GM12801 (cell line): ENCODE results near the gene HAVCR2.

Experiments
- CTCF ChIP-seq: IDR thresholded peaks from one replicate; pipeline ENCODE4 v1.5.1; 2011; ENCODE audit warnings: control low read depth; ENCODE audit not compliant: insufficient read length; ENCODE audit errors: extremely low read depth

The HAVCR2 gene

GRCh38 chr5:157113002-157113401 lies 4.2 kb upstream of the HAVCR2 start:
- TF ChIP-seq CTCF, result no peak

DNA sequence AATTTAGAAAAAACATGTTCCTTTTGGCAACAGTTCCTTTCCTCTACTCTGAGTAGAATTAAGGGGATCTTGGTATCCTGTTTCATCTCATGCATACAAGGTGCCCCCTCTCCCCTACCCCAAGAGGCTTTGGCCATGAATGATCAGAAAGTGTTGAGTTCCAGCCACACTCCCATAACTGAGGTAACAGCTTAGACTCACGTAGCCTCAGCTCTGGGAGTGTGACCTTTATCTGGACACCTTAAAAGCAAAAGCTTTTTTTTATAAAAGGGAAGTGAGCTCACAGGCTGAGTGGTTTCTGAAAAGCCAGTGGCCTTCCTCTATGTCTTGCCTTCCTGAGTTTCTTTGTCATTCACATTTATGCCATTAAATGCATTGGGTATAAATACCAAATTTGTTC lies 900 bp upstream of the HAVCR2 start:
- TF ChIP-seq CTCF, result no peak

DNA sequence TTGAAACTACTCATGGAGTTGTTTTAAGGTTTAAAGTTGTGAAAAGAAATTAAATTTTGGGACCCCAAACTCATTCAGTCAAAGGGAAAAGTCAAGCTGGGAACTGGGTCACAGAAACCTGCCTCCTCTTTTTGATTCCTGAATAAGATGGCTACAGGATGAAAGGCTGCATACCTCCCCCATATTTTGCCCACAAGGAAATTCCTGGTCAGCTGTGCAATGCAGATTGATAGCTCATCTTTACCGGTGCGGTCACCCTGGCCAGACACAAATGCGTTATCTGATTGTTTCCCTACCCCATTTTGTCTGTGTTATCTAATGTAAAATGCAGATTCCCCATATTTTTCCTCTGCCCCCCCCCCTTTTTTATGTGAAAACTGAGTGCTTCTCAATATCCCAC lies 1.3 kb downstream of the HAVCR2 start:
- TF ChIP-seq CTCF, result no peak

DNA sequence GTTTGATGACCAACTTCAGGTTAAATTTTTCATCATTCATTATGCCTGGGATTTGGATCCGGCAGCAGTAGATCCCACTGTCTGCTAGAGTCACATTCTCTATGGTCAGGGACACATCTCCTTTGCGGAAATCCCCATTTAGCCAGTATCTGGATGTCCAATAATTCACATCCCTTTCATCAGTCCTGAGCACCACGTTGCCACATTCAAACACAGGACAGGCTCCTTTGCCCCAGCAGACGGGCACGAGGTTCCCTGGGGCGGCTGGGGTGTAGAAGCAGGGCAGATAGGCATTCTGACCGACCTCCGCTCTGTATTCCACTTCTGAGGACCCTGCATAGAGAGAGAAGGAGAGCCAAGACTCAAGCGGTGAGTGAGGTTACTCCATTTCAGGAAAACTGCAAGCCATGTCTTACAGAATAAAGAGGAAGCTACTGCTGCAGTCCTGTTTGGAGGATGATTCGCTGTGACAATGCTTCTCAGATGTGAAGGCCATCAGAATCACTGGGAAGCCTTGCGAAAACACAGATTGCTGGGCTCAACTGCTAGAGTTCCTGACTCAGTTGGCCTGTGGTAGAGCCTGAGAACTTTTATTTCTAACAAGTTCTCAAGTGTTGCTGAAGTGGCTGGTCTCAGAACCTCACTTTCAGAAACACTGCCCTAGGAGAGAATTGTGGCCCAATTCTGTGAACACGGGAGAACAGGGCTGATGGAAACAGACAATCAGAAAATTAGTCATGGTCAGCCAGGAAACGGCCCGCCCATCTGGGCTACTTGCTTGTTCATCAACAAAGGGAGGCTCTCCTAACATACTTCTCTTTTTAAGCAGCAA lies 2.0 kb downstream of the HAVCR2 start:
- TF ChIP-seq CTCF, result no peak

- TF ChIP-seq CTCF, result no peak
These were observed 8.6 kb downstream of the HAVCR2 start for GRCh38 chr5:157100140-157100679.

- TF ChIP-seq CTCF, result no peak
These were observed 20.4 kb downstream of the HAVCR2 start for GRCh38 chr5:157088342-157088990.

DNA sequence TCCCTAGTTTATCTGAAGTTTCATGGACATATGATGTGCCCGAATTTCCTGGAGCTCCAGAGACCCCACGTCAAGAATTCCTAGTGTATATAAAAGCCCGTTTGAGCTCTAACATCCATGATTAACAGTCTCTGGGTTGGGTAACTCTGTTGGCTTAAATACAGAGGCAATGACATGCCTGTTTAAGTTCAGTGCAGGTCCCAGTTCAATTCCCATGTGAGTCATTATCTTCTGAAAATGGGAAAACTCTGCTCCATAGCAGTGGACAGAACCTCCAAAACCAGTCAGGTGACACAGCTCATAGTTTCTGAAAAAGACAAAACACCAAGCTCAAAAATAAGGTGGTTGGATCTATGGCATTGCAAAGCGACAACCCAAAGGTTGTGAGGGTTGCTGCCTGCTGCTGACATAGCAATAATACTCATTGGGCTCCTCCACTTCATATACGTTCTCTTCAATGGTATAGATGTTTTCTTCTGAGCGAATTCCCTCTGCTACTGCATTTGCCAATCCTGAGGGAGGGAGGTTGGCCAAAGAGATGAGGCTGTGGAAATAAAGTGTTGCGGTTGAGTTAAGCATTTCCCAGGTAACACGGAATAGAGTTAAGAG lies 22.0 kb downstream of the HAVCR2 start:
- TF ChIP-seq CTCF, result no peak
